NCI-H2029 treated with DMSO at 0.1 percent for 48 hours (cell line): ENCODE data around the gene NDRG2.
"Not testable (repeated sequence)": the region's sequence is repeated elsewhere in the genome, so short reads cannot be mapped to it uniquely, and the experiment has no call there.

Experiments
- DNase-seq: peaks from one replicate; lab custom pipeline; 2025; lab: John Stamatoyannopoulos, UW

Gene NDRG2

GRCh38 chr14:21055432-21056117, 30.7 kb upstream of the NDRG2 start:
- DNase-seq: no peak

GRCh38 chr14:21054768-21055145, 29.9 kb upstream of the NDRG2 start:
- DNase-seq: no peak

GRCh38 chr14:21054123-21054767, 29.4 kb upstream of the NDRG2 start:
- DNase-seq: no peak

GRCh38 chr14:21053184-21054122, 28.6 kb upstream of the NDRG2 start:
- no peak for DNase-seq

- DNase-seq: no peak
These were observed 25.7 kb upstream of the NDRG2 start for GRCh38 chr14:21050597-21050996.

- no peak for DNase-seq
These were observed 24.4 kb upstream of the NDRG2 start for GRCh38 chr14:21049271-21049673.

- no peak for DNase-seq
These were observed 23.8 kb upstream of the NDRG2 start for GRCh38 chr14:21048638-21049037.

- DNase-seq: no peak
These were observed 22.5 kb upstream of the NDRG2 start for GRCh38 chr14:21047378-21047781.

- peak; percentile 12 for DNase-seq
These were observed 19.2 kb upstream of the NDRG2 start for GRCh38 chr14:21043974-21044618.

GRCh38 chr14:21043387-21043973, 18.6 kb upstream of the NDRG2 start:
- DNase-seq: no peak

- no peak for DNase-seq
These were observed 18.1 kb upstream of the NDRG2 start for GRCh38 chr14:21042918-21043317.

GRCh38 chr14:21041676-21042433, 17.0 kb upstream of the NDRG2 start, which contains the start of gene RNASE7:
Gene RNASE7 (plus strand): TSS chr14:21042362. CDS start chr14:21042993, 631 bp downstream.
- no peak for DNase-seq

- not testable (repeated sequence) for DNase-seq
These were observed 16.1 kb upstream of the NDRG2 start for GRCh38 chr14:21040941-21041340.

GRCh38 chr14:21040370-21040925, 15.6 kb upstream of the NDRG2 start:
- DNase-seq: no peak

GRCh38 chr14:21039585-21040369, 14.9 kb upstream of the NDRG2 start:
- no peak for DNase-seq

GRCh38 chr14:21038441-21039422, 13.9 kb upstream of the NDRG2 start:
- DNase-seq: peak; percentile 57

- DNase-seq: no peak
These were observed 12.3 kb upstream of the NDRG2 start for GRCh38 chr14:21037156-21037555.

- DNase-seq: no peak
These were observed 11.9 kb upstream of the NDRG2 start for GRCh38 chr14:21036751-21037150.

- DNase-seq: no peak
These were observed 9.8 kb upstream of the NDRG2 start, which contains the start of gene RNASE13 for GRCh38 chr14:21034707-21035106. Gene RNASE13 (minus strand): TSS chr14:21034807. CDS start chr14:21034288, 519 bp downstream.
